Esophagus muscularis mucosa (tissue), 4 donors: ENCODE measurements around the gene ZNF516.

Experiments used
- EP300 ChIP-seq: sonication (generic); formaldehyde crosslinking; IDR thresholded peaks from one replicate; pipeline ENCODE4 v1.6.1; 2017; ENCODE audit warnings: antibody characterized with exemption
- POLR2A ChIP-seq: fragments of 450-650 bp; IDR thresholded peaks from one replicate; pipeline ENCODE4 v1.6.1; 2017; ENCODE audit warnings: antibody characterized with exemption, moderate library complexity, mild to moderate bottlenecking, low read depth
- POLR2AphosphoS5 ChIP-seq, 2 donors: sonication (generic); formaldehyde crosslinking; IDR thresholded peaks; one replicate each; pipeline ENCODE4 v1.6.1; 2017; ENCODE audit warnings: antibody characterized with exemption in 2 of 2
- TF ChIP-seq, protein P1 (sequence below), 3 experiments: fragments of 200-600 bp in 2 of 3; fragments of 450-650 bp in 1 of 3; sonication (generic) in 2 of 3; IDR thresholded peaks; one replicate each; pipeline ENCODE4 v1.5.1; 2017 to 2019; ENCODE audit warnings: antibody characterized with exemption in 3 of 3, mild to moderate bottlenecking in 2 of 3, moderate library complexity in 1 of 3

DNA sequence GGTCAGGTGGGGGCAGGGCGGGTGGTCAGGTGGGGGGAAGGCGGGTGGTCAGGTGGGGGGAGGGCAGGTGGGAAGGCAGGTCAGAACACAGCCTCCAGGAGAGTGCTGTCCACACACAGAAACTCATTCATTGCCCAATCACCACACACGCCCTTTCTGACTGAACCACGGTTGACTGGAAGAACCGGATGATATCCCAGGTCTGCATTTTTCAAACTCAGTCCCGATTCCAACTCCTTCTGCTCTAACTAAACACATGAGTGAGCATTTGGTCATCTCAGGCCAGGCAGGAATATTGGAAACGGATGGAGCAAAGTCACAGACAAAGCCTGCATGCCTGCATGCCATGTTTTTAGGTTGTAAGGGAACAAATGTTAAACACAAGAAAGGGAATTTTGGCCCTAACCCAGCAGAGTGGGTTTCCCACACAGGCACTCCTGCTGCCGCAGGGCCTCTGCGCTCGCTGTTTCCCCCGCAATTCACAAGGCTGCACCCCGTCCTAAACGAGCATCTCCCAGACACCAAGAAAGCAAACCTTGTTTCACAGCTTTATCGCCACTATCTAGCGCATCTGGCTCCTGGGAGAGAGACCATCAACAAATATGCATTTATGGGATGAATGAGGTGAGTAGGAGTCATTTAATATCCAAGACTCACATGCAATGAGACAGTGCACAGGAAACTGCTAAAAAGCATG, 100.1 kb downstream of the ZNF516 start:
- TF ChIP-seq, protein P1, sequence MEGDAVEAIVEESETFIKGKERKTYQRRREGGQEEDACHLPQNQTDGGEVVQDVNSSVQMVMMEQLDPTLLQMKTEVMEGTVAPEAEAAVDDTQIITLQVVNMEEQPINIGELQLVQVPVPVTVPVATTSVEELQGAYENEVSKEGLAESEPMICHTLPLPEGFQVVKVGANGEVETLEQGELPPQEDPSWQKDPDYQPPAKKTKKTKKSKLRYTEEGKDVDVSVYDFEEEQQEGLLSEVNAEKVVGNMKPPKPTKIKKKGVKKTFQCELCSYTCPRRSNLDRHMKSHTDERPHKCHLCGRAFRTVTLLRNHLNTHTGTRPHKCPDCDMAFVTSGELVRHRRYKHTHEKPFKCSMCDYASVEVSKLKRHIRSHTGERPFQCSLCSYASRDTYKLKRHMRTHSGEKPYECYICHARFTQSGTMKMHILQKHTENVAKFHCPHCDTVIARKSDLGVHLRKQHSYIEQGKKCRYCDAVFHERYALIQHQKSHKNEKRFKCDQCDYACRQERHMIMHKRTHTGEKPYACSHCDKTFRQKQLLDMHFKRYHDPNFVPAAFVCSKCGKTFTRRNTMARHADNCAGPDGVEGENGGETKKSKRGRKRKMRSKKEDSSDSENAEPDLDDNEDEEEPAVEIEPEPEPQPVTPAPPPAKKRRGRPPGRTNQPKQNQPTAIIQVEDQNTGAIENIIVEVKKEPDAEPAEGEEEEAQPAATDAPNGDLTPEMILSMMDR (IDR thresholded peaks at IDR 0.05), result no peak
- no peak for TF ChIP-seq POLR2A
- no peak for TF ChIP-seq POLR2AphosphoS5 (IDR thresholded peaks at IDR 0.05)
- TF ChIP-seq EP300, result no peak
